ENCODE results near the gene BICC1.

GRCh38 chr10:58781873-58782488 lies 269.3 kb downstream of the BICC1 start:
- TF ChIP-seq EP300 (IDR thresholded peaks at IDR 0.05) (no peak), CTCF (IDR thresholded peaks at IDR 0.05) (peak; percentile 43 to 72 (median 55)), POLR2A (IDR thresholded peaks at IDR 0.05) (no peak)
